M059J (cell line): ENCODE measurements around the gene SUCNR1. TPM values are rescaled to one million over a fixed set of nuclear protein-coding genes. Genes with fewer than 3 reads are reported as not detected.

Experiments used
- total RNA-seq: library from RNA; depleted of rRNA; stranded (reverse); fragments of >200 nt; shearing (Covaris generic); gene quantifications from 2 replicates; pipeline ENCODE4 v1.2.3, GENCODE V29; 2014; rRNA removed

The SUCNR1 gene
- total RNA-seq, 1 experiment from 2014 or later: 1.6 TPM

Other genes with a start within 250 kb of the SUCNR1 start
- not detected in 2 replicates for gene AADACL2, start 139.7 kb upstream of the SUCNR1 start, total RNA-seq
- 0.39 TPM in 1 of 2 replicates, not detected in the other for gene AADAC, start 59.5 kb upstream of the SUCNR1 start, total RNA-seq